Memory B cell (primary cell): ENCODE results near the gene RXRA.

Experiments
- ATAC-seq: fragments of 150-1000 bp; cut with Tn5 transposase; 2 replicates; pipeline ENCODE4 v1.10.0; 2021; ENCODE audit warnings: low read depth, mild to moderate bottlenecking, moderate library complexity
- DNase-seq, 2 donors: peaks; one replicate each; pipeline ENCODE4 v3.0.0; 2022; ENCODE audit warnings: low spot score in 2 of 2
- H3K27ac Mint-ChIP-seq: one replicate; pipeline ENCODE4 v1.8.0; 2022; ENCODE audit warnings: mild to moderate bottlenecking, moderate library complexity, mixed read lengths
- H3K27me3 Mint-ChIP-seq: one replicate; pipeline ENCODE4 v1.8.0; 2022; ENCODE audit warnings: mixed read lengths
- H3K36me3 Mint-ChIP-seq: one replicate; pipeline ENCODE4 v1.8.0; 2022; ENCODE audit warnings: mild to moderate bottlenecking, mixed read lengths
- H3K4me1 Mint-ChIP-seq: one replicate; pipeline ENCODE4 v1.8.0; 2022; ENCODE audit warnings: mixed read lengths
- H3K4me3 Mint-ChIP-seq: one replicate; pipeline ENCODE4 v1.8.0; 2022; ENCODE audit warnings: mild to moderate bottlenecking, moderate library complexity, mixed read lengths
- H3K9me3 Mint-ChIP-seq: one replicate; pipeline ENCODE4 v1.8.0; 2022; ENCODE audit warnings: mixed read lengths

Gene RXRA

DNA sequence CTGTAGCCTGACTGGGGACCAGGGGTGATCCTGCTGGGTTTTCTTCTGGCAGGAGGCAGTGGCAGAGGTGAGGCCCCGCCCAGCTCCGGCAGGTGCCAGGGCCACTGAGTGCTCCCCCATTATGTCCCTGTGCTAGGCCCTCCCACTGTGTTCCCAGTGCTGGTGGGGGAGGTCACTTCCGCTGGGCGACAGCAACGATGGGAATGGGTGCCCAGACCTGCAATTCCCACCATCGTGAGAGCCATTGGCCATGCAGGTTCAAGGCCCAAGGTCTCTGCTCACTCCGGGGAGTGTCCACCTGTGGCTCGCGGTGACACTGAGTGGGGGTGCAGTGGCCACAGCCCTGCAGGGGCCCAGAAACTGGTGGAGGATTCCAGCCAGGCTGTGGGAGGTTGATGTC lies 98.6 kb downstream of the RXRA start:
- Mint-ChIP-seq H3K4me3 (no peak overlapping the region), H3K36me3 (peaks cover 6% of the 10 kb centered on the region), H3K27ac (no peak overlapping the region), H3K9me3 (no peaks in the 10 kb centered on the region), H3K27me3 (no peaks in the 10 kb centered on the region), H3K4me1 (no peaks in the 10 kb centered on the region)
- no peak for DNase-seq
- no peak for ATAC-seq

DNA sequence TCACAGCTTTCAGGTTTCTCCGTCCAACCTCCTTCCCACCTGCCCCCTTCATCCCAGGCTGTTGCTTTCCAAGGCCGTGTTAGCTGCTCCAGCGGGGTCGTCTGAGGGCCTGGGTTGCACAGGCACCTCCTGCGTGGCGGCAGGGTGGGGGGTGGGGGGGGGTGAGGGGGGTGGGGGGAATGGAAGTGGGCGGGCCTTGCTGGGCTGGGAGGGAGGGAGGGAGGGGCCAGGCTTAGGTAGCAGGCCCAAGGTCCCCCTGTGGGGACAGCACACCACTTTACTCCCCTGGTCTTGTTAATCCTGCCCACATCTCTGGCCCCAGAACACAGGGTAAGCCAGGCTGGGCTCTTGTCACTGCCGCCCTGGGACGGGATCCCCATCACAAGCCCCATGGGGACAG lies 99.1 kb downstream of the RXRA start:
- peaks cover 6% of the 10 kb centered on the region for H3K36me3 Mint-ChIP-seq
- H3K27me3 Mint-ChIP-seq: no peaks in the 10 kb centered on the region
- H3K4me3 Mint-ChIP-seq: no peak overlapping the region
- no peak for DNase-seq
- no peak for ATAC-seq
- no peak overlapping the region for H3K27ac Mint-ChIP-seq
- H3K4me1 Mint-ChIP-seq: no peaks in the 10 kb centered on the region
- H3K9me3 Mint-ChIP-seq: no peaks in the 10 kb centered on the region

DNA sequence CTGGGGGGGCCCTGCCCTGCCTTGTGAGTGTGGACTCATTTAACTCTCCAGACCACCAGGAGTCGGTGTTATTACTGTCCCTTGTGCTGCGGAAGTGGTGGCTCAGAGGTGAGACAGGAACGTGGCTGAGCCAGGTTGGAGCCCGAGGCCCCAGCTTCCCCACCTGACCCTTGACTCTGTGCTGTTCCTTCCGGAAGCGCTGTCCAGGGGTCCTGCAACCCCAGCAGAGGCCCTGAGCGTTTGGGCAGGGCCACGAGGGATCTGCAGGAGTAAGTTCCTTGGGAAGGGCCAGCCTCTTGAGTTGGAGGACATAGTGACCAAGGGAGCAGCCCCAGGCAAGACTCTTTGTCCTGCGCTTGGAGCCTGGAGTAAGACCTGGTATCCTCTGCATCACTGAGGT lies 99.6 kb downstream of the RXRA start:
- H3K36me3 Mint-ChIP-seq: peaks cover 6% of the 10 kb centered on the region
- no peaks in the 10 kb centered on the region for H3K4me1 Mint-ChIP-seq
- no peaks in the 10 kb centered on the region for H3K9me3 Mint-ChIP-seq
- DNase-seq (no peak), ATAC-seq (no peak)
- H3K27ac Mint-ChIP-seq: no peak overlapping the region
- no peak overlapping the region for H3K4me3 Mint-ChIP-seq
- H3K27me3 Mint-ChIP-seq: no peaks in the 10 kb centered on the region

DNA sequence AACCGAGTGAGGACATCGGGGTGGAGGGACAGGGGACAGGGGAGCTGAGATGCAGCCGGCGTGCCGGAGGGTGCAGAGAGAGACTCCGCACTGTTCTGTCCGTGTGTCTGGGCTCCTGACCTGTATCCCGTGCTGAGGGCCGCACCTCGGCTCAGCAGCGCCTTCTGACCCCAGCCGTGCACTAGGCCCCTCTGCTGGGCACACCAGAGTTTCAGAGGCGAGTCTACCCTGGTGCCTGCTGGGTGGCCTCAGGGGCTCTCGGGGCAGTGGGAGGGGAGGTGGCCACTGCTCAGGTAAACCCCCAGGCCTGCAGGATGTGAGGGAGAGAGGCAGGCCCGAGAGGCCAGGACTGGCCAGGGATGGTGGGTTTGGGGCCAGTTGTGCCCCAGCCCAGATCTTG lies 100.2 kb downstream of the RXRA start:
- H3K4me1 Mint-ChIP-seq: no peaks in the 10 kb centered on the region
- peaks cover 6% of the 10 kb centered on the region for H3K36me3 Mint-ChIP-seq
- DNase-seq (no peak), ATAC-seq (no peak)
- no peaks in the 10 kb centered on the region for H3K27me3 Mint-ChIP-seq
- no peaks in the 10 kb centered on the region for H3K9me3 Mint-ChIP-seq
- H3K4me3 Mint-ChIP-seq: no peak overlapping the region
- no peak overlapping the region for H3K27ac Mint-ChIP-seq

DNA sequence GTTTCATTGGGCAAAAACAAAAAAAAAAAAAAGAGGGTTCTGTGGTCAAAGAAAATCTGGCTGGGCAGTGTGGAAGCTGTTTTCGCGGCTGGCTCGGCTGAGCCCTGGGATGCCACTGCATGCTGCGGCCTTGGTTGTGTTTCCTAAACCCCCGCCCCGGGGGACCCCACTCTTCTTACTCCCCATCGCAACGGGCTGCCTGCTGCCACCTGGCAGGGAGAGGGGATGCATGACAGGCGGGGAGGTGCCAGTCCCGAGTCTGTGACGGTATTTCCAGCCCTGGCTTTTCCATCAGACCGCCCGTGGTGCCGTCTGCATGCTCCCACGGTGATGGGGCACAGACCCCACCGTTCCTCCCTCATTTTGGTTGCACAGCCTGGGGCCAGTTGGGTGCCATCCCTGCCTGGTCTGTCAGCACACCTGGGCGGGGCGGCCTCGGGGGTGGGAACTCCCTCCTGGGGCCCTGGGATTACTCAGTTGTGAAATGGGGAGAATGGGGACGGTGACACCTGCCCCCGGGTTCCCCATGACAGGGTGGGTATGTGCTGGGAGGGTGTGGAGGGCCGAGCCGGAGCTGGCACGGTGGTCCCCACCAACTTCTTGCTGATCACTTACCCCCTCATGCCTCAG lies 101.0 kb downstream of the RXRA start:
- peaks cover 2% of the 10 kb centered on the region for H3K36me3 Mint-ChIP-seq

DNA sequence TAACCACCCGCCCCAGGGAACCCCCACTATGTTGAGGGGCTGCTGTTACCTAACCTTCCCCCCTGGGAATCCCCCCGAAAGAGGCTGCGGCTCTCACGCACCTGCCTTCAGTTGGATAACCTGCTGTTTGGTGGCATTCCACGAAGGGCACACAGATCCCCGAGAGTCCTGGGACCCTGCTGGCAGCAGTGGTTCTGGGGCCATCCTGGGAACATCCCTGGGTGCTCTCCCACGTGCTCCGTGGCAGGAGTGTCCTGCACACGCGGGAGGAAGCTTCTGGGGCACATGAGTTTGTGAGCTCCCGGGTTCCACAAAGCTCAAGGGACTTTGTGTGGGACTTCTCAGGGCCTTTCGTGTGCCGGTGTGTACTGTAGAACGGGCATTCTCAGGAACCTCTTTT lies 102.3 kb downstream of the RXRA start:
- Mint-ChIP-seq H3K27me3 (no peaks in the 10 kb centered on the region), H3K4me1 (no peaks in the 10 kb centered on the region), H3K27ac (no peak overlapping the region), H3K9me3 (no peaks in the 10 kb centered on the region), H3K4me3 (no peak overlapping the region), H3K36me3 (no peaks in the 10 kb centered on the region)
- no peak for DNase-seq
- ATAC-seq: peak; percentile 37

More for the DNA sequence above, 101.0 kb downstream of the RXRA start:
- H3K9me3 Mint-ChIP-seq: no peaks in the 10 kb centered on the region
- DNase-seq: no peak
- ATAC-seq: no peak
- H3K27me3 Mint-ChIP-seq: no peaks in the 10 kb centered on the region
- no peaks in the 10 kb centered on the region for H3K4me1 Mint-ChIP-seq
- no peak overlapping the region for H3K4me3 Mint-ChIP-seq
- no peak overlapping the region for H3K27ac Mint-ChIP-seq

DNA sequence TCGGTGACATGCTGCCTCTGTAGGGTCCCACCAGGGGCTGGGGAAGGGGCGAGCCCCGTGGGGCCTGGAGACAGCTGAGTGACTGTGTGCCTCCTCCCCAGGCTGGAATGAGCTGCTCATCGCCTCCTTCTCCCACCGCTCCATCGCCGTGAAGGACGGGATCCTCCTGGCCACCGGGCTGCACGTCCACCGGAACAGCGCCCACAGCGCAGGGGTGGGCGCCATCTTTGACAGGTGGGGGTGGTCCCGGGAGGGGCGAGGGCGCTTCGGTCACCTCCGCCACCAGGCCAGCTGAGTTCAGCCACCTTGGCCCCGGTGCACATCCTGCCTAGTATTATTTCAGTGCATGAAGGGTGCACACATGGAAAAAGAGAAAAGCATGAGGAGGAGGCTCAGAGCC lies 102.8 kb downstream of the RXRA start:
- no peak overlapping the region for H3K27ac Mint-ChIP-seq

DNA sequence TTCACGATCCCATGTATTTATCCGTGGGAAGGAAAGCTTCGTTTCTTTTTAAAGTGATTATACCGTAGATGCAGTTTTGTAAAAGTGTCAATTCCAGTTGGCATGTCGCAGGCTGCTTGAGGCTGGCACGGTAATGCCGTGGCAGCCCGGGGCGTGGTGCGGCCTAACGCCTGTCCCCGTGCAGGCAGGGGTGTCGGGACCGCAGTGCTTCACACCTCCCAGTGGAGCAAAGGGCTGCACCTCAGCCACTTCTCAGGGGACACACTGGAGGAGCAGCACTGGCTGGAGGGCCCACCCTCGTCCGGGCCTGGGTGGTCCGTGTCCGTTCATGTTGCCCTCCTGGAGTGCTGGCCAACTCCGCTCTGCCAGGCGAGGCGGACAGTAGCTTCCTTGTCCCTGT lies 103.2 kb downstream of the RXRA start:
- no peaks in the 10 kb centered on the region for H3K4me1 Mint-ChIP-seq
- H3K4me3 Mint-ChIP-seq: no peak overlapping the region
- H3K27ac Mint-ChIP-seq: no peak overlapping the region
- no peak for DNase-seq
- peaks cover 2% of the 10 kb centered on the region for H3K36me3 Mint-ChIP-seq
- no peaks in the 10 kb centered on the region for H3K9me3 Mint-ChIP-seq
- H3K27me3 Mint-ChIP-seq: no peaks in the 10 kb centered on the region
- no peak for ATAC-seq

More for the DNA sequence above, 102.8 kb downstream of the RXRA start:
- ATAC-seq (no peak), DNase-seq (no peak)
- H3K36me3 Mint-ChIP-seq: no peaks in the 10 kb centered on the region
- no peaks in the 10 kb centered on the region for H3K4me1 Mint-ChIP-seq
- no peaks in the 10 kb centered on the region for H3K27me3 Mint-ChIP-seq
- H3K4me3 Mint-ChIP-seq: no peak overlapping the region
- no peaks in the 10 kb centered on the region for H3K9me3 Mint-ChIP-seq

DNA sequence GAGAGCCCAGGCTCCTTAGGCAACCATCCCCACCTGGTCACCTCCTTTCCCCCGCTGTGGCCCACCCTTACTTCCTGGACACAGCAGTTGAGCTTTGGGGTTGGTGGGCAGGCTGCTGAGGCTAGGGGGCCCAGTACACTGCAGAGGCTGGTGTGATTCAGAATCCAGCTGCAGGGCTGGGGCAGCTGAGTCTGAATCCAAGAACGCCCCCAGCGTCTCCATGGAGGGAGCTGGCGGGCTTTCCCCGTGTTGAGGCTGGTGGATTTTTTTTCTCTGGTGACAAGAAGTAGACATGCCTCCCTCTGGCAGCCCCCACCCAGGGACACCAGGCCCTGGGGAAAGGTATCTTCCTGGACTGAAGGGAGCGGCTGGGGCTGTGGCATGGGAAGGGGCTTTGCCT lies 104.8 kb downstream of the RXRA start:
- no peak for DNase-seq
- Mint-ChIP-seq H3K4me3 (no peak overlapping the region), H3K4me1 (no peaks in the 10 kb centered on the region), H3K9me3 (no peaks in the 10 kb centered on the region), H3K27me3 (no peaks in the 10 kb centered on the region), H3K27ac (peak overlapping the region; percentile 24), H3K36me3 (peaks cover 2% of the 10 kb centered on the region)
- ATAC-seq: no peak

DNA sequence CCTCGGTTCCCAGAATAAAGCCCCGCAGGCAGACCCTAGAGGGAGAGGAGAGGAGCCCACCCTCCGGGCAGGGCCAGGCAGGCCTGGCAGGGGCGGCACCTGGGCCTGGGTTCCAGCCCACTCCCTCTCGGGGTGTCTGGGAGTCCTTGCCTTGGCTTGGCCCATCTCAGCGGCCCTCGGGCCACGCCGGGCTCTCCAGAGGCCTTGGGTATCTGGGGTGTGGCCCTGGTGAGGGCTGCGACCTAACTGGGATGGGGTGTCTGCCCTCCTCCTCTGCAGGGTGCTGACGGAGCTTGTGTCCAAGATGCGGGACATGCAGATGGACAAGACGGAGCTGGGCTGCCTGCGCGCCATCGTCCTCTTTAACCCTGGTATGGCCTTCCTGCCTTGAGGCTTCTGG lies 105.4 kb downstream of the RXRA start:
- Mint-ChIP-seq H3K27me3 (no peaks in the 10 kb centered on the region), H3K36me3 (peaks cover 2% of the 10 kb centered on the region)
- ATAC-seq: no peak

DNA sequence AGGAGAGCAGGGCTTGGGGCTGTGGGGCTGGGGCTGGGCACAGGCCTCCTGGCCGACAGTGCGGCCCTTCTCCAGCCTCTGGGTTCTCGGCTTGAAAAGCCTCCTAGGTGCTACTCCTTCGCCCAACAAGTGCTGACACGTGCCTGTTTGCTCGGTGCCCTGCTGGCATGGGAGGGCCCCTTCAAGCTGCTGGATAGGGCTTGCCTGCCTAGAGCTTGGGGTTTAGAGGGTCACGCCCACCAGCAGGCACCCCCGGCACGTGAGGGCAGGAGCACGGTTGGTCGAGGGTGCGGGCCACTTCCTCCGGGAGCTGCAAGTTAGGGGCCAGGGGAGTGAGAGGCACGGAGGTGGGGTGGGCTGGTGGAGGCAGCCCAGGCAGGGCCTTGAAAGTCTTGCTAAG lies 106.2 kb downstream of the RXRA start:
- no peak overlapping the region for H3K27ac Mint-ChIP-seq
- no peaks in the 10 kb centered on the region for H3K4me1 Mint-ChIP-seq
- H3K36me3 Mint-ChIP-seq: peaks cover 2% of the 10 kb centered on the region
- no peak for DNase-seq
- no peak for ATAC-seq
- no peak overlapping the region for H3K4me3 Mint-ChIP-seq
- H3K27me3 Mint-ChIP-seq: no peaks in the 10 kb centered on the region
- H3K9me3 Mint-ChIP-seq: no peaks in the 10 kb centered on the region

More for the DNA sequence above, 105.4 kb downstream of the RXRA start:
- Mint-ChIP-seq H3K4me3 (no peak overlapping the region), H3K9me3 (no peaks in the 10 kb centered on the region), H3K27ac (no peak overlapping the region), H3K4me1 (no peaks in the 10 kb centered on the region)
- no peak for DNase-seq

DNA sequence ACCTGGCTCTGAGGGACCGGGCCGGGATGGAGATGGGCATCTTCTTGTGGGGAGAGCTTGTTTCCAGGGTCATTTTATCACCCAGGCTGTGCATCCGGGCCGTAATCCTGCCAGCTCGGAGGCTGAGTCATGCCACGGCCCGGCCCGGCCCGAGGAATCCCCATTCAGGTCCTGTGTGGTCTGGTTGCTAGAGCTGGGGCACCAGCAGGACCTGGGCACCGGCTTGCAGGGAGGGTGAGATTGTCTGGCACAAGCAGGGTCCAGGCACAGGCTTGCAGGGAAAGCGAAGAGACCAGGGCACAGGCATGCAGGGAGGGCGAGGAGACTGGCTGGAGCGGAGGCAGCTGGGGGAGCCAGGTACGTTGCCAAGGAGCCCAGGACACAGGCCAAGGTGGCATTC lies 106.8 kb downstream of the RXRA start:
- Mint-ChIP-seq H3K27ac (no peak overlapping the region), H3K9me3 (no peaks in the 10 kb centered on the region), H3K4me3 (no peak overlapping the region), H3K36me3 (peaks cover 2% of the 10 kb centered on the region), H3K4me1 (no peaks in the 10 kb centered on the region), H3K27me3 (no peaks in the 10 kb centered on the region)
- DNase-seq: no peak
- ATAC-seq: no peak

DNA sequence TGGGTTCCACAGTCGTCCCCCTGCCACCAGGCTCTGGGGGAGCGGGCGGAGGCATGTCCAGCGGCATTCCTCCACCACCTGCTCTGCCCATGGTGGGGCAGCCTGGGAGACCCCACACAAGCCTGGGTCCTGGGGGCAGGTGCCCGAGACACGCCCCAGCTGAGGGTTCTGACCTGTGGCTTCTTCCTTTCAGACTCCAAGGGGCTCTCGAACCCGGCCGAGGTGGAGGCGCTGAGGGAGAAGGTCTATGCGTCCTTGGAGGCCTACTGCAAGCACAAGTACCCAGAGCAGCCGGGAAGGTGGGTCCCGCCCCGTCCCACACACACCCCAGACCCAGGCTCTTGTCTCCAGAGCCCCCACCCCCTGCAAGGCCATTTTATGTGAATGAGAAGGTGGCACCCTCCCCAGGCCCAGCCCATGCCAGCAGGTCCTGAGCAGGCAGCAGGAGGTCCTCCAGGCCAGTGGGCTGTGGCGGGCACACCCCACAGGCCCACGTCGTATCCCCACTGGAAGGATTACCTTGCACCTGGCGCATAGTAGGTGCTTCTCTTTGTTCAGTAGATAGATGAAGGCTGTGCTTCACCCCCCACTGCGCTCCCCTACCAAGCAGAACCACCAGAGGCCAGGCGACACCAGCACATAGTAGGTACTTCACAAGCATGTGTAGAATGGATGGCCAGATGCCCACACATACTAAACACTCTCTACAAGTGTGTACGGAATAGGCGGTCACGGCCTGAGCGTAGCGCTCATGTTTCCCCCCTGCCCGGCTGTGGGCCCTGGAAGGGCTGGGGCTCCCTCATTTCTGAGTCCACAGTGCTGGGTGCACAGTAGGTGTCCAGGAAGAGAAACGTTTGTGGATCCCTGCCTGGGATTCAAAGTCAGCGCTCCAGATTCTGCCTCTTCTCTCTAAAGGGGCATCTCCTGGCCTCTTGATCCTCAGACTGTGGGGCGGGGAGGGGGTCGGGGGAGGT lies 107.9 kb downstream of the RXRA start:
- Mint-ChIP-seq H3K4me1 (no peaks in the 10 kb centered on the region), H3K27ac (no peak overlapping the region), H3K36me3 (peaks cover 2% of the 10 kb centered on the region), H3K27me3 (no peaks in the 10 kb centered on the region), H3K9me3 (no peaks in the 10 kb centered on the region), H3K4me3 (no peak overlapping the region)
- DNase-seq (no peak), ATAC-seq (no peak)

DNA sequence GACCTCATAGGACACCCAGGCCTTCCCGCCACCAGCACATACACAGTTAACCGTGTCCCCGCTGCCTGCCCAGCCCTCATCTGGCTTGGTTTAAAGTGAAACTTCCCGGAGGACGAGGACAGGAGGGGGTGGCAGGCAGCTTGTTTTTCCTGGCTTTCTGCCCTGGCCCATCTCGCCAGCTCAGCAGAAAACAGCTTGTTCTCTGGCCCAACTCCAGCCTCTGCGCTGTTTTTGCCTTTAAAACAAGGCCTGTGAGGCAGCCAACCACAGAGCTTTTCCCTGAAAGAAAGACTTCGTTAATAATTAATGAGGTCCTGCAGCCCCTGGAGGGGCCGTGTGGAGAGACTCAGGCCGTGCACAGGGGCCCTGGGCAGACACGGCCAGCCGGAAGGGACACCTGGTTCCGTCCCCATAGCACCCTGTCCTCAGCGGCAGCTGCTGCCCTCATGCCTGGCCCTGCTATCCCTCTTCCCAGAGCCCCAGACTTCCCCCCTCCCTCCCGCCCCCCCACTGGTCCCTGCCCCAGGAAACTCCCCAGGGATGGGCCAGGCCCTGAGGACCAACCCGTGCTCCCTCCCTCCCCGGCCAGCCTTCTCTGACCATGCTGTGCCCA lies 108.7 kb downstream of the RXRA start:
- H3K9me3 Mint-ChIP-seq: no peaks in the 10 kb centered on the region
- H3K27ac Mint-ChIP-seq: no peak overlapping the region
- no peaks in the 10 kb centered on the region for H3K27me3 Mint-ChIP-seq
- no peak overlapping the region for H3K4me3 Mint-ChIP-seq
- peaks cover 2% of the 10 kb centered on the region for H3K36me3 Mint-ChIP-seq
- H3K4me1 Mint-ChIP-seq: no peaks in the 10 kb centered on the region
- ATAC-seq (no peak), DNase-seq (no peak)
